GM23338 (cell line): Measurements from ENCODE around the gene CFAP141. TPM values are rescaled to one million over a fixed set of nuclear protein-coding genes. Genes with fewer than 3 reads are reported as not detected.

Source experiments
- ATAC-seq: fragments of 200-7000 bp; cut with Tn5 transposase; 3 replicates; pipeline ENCODE4 v1.9.1; 2020
- DNase-seq: peaks from one replicate; pipeline ENCODE4 v3.0.0-alpha.2; 2015; ENCODE audit warnings: low spot score
- H2AFZ ChIP-seq: fragments of 200-600 bp; sonication (generic); 2 replicates; pipeline ENCODE4 v1.8.0; 2016; ENCODE audit warnings: antibody characterized with exemption, mild to moderate bottlenecking, moderate library complexity
- H3F3A ChIP-seq: fragments of 200-600 bp; sonication (generic); replicated peaks from 2 replicates; pipeline ENCODE4 v1.8.0; 2017; ENCODE audit warnings: antibody characterized with exemption, mixed run types, low read depth
- H3K27ac ChIP-seq: fragments of 200-600 bp; sonication (generic); 2 replicates; pipeline ENCODE4 v1.6.1; 2016; ENCODE audit warnings: low read depth
- H3K27me3 ChIP-seq: fragments of 200-600 bp; sonication (generic); 2 replicates; pipeline ENCODE4 v1.8.0; 2016; ENCODE audit warnings: mild to moderate bottlenecking, mixed run types, moderate library complexity; ENCODE audit not compliant: insufficient read depth
- H3K36me3 ChIP-seq: fragments of 200-600 bp; sonication (generic); 2 replicates; pipeline ENCODE4 v1.8.0; 2016; ENCODE audit warnings: mild to moderate bottlenecking; ENCODE audit not compliant: insufficient read depth
- H3K4me1 ChIP-seq: fragments of 200-600 bp; sonication (generic); 2 replicates; pipeline ENCODE4 v1.8.0; 2016; ENCODE audit warnings: mild to moderate bottlenecking, moderate library complexity; ENCODE audit not compliant: insufficient read depth
- H3K4me2 ChIP-seq: fragments of 200-600 bp; sonication (generic); 2 replicates; pipeline ENCODE4 v1.7.1; 2017; ENCODE audit warnings: mixed run types
- H3K4me3 ChIP-seq: fragments of 200-600 bp; sonication (generic); 2 replicates; pipeline ENCODE4 v1.6.1; 2016; ENCODE audit warnings: mixed run types
- H3K79me2 ChIP-seq: fragments of 200-600 bp; sonication (generic); replicated peaks from 2 replicates; pipeline ENCODE4 v1.8.0; 2017; ENCODE audit warnings: mild to moderate bottlenecking; ENCODE audit not compliant: insufficient read depth
- H3K9me2 ChIP-seq: fragments of 200-600 bp; sonication (generic); 2 replicates; pipeline ENCODE4 v1.8.0; 2017; ENCODE audit not compliant: insufficient read depth
- H4K20me1 ChIP-seq: fragments of 200-600 bp; sonication (generic); replicated peaks from 2 replicates; pipeline ENCODE4 v1.8.0; 2017; ENCODE audit warnings: mild to moderate bottlenecking; ENCODE audit not compliant: insufficient read depth
- H3K27ac Mint-ChIP-seq: 2 replicates; pipeline ENCODE4 v1.8.0; 2020; ENCODE audit warnings: inconsistent platforms, mild to moderate bottlenecking, moderate library complexity, mixed read lengths
- H3K27me3 Mint-ChIP-seq: 3 replicates; pipeline ENCODE4 v1.8.0; 2022; ENCODE audit warnings: low read depth, mild to moderate bottlenecking, moderate library complexity, mixed read lengths, inconsistent platforms; ENCODE audit not compliant: insufficient read depth, poor library complexity
- H3K36me3 Mint-ChIP-seq: 3 replicates; pipeline ENCODE4 v1.8.0; 2021; ENCODE audit warnings: low read depth, mild to moderate bottlenecking, inconsistent platforms, moderate library complexity, mixed read lengths
- H3K4me1 Mint-ChIP-seq: 3 replicates; pipeline ENCODE4 v1.8.0; 2020; ENCODE audit warnings: mild to moderate bottlenecking, inconsistent platforms, mixed read lengths
- H3K4me3 Mint-ChIP-seq: 3 replicates; pipeline ENCODE4 v1.8.0; 2021; ENCODE audit warnings: moderate library complexity, mild to moderate bottlenecking, inconsistent platforms, mixed read lengths
- H3K9me3 Mint-ChIP-seq: 3 replicates; pipeline ENCODE4 v1.8.0; 2020; ENCODE audit warnings: moderate library complexity, mild to moderate bottlenecking, inconsistent platforms, mixed read lengths
- CREB1 ChIP-seq: fragments of 250-450 bp; sonication (Bioruptor Pico); IDR thresholded peaks from 2 replicates; pipeline ENCODE4 v1.5.0; 2020; ENCODE audit warnings: low read depth, mild to moderate bottlenecking, moderate library complexity
- CTCF ChIP-seq, 2 experiments: fragments of 200-600 bp in 1 of 2; sonication (generic) in 1 of 2; conservative IDR thresholded peaks; 2 replicates each; pipeline versions ENCODE4 v1.5.1 to v1.6.1; 2016 to 2017; ENCODE audit warnings: antibody characterized with exemption in 2 of 2, low read depth in 2 of 2, mild to moderate bottlenecking in 2 of 2, moderate library complexity in 1 of 2
- ETS1 ChIP-seq: IDR thresholded peaks from 2 replicates; pipeline ENCODE4 v1.6.1; 2016; ENCODE audit warnings: antibody characterized with exemption
- EZH2 ChIP-seq: fragments of 200-600 bp; sonication (generic); IDR thresholded peaks from one replicate; pipeline ENCODE4 v1.8.0; 2017; ENCODE audit warnings: antibody characterized with exemption, mild to moderate bottlenecking, low read depth; ENCODE audit not compliant: unreplicated experiment
- EZH2phosphoT487 ChIP-seq: fragments of 200-600 bp; sonication (generic); IDR thresholded peaks from one replicate; pipeline ENCODE4 v1.8.1; 2018; ENCODE audit warnings: antibody characterized with exemption; ENCODE audit not compliant: unreplicated experiment
- JUNB ChIP-seq: IDR thresholded peaks from one replicate; pipeline ENCODE4 v1.6.1; 2016; ENCODE audit warnings: antibody characterized with exemption; ENCODE audit not compliant: unreplicated experiment
- NANOG ChIP-seq: IDR thresholded peaks from 2 replicates; pipeline ENCODE4 v1.6.1; 2016; ENCODE audit warnings: antibody characterized with exemption, borderline replicate concordance
- POLR2AphosphoS5 ChIP-seq: IDR thresholded peaks from 2 replicates; pipeline ENCODE4 v1.6.1; 2016; ENCODE audit warnings: antibody characterized with exemption, low read depth
- REST ChIP-seq: IDR thresholded peaks from one replicate; pipeline ENCODE4 v1.6.1; 2018; ENCODE audit warnings: antibody characterized with exemption; ENCODE audit not compliant: unreplicated experiment
- STAT1 ChIP-seq: IDR thresholded peaks from one replicate; pipeline ENCODE4 v1.6.1; 2016; ENCODE audit warnings: antibody characterized with exemption; ENCODE audit not compliant: unreplicated experiment
- ZNF114 ChIP-seq: fragments of 250-450 bp; sonication (Bioruptor Pico); IDR thresholded peaks from 2 replicates; pipeline ENCODE4 v1.5.0; 2020; ENCODE audit warnings: mild to moderate bottlenecking, moderate library complexity
- ZNF331 ChIP-seq: fragments of 250-450 bp; sonication (Bioruptor Pico); IDR thresholded peaks from 2 replicates; pipeline ENCODE4 v1.5.0; 2020; ENCODE audit warnings: low read depth, mild to moderate bottlenecking, moderate library complexity
- ZNF462 ChIP-seq: fragments of 250-450 bp; sonication (Bioruptor Pico); IDR thresholded peaks from 2 replicates; pipeline ENCODE4 v1.5.0; 2020; ENCODE audit warnings: mild to moderate bottlenecking, moderate library complexity
- polyA plus RNA-seq: library from polyadenylated mRNA; unstranded; fragments of >200 nt; fragmentation: Nextera tagmentation; extraction: Ambion mirVana; gene quantifications from 2 replicates; pipeline ENCODE4 v1.2.1, GENCODE V29; 2016
- total RNA-seq: library from RNA; depleted of rRNA; stranded (reverse); fragments of >200 nt; shearing (Covaris generic); gene quantifications from 2 replicates; pipeline ENCODE4 v1.2.3, GENCODE V29; 2014

Gene CFAP141
- total and polyA plus RNA-seq, 2 experiments from 2014 or later = not detected

GRCh38 chr1:154192476-154192875 is 13.7 kb downstream of the CFAP141 start:
- Histone ChIP-seq H3K4me2 (no peak overlapping the region), H4K20me1 (no peaks in the 10 kb centered on the region), H3K79me2 (no peaks in the 10 kb centered on the region), H3K36me3 (no peaks in the 10 kb centered on the region), H3F3A (0 out of 2 replicates have a peak, but pooled peaks cover 6% of the 10 kb centered on the region), H3K9me2 (no peaks in the 10 kb centered on the region), H3K27ac (no peak overlapping the region), H3K4me1 (peaks cover 6% of the 10 kb centered on the region), H2AFZ (peak overlapping the region; percentile 76; the same call in 1 of the 2 replicates), H3K27me3 (no peaks in the 10 kb centered on the region), H3K4me3 (no peak overlapping the region)
- DNase-seq (no peak), ATAC-seq (no peak)
- Mint-ChIP-seq H3K4me1 (peaks cover 19% of the 10 kb centered on the region), H3K4me3 (no peak overlapping the region), H3K36me3 (no peaks in the 10 kb centered on the region), H3K9me3 (no peaks in the 10 kb centered on the region; the same call in 2 of the 3 replicates), H3K27ac (no peak overlapping the region), H3K27me3 (peaks cover 13% of the 10 kb centered on the region)
- no peak for TF ChIP-seq CREB1 (CRISPR knock-in tag)
- no peak for TF ChIP-seq JUNB
- no peak for TF ChIP-seq POLR2AphosphoS5
- no peak for TF ChIP-seq REST
- TF ChIP-seq ZNF462 (CRISPR knock-in tag) = no peak
- no peak for TF ChIP-seq EZH2phosphoT487
- TF ChIP-seq ETS1 = no peak
- TF ChIP-seq ZNF331 (CRISPR knock-in tag) = no peak
- no peak for TF ChIP-seq EZH2
- no peak for TF ChIP-seq ZNF114
- TF ChIP-seq CTCF (conservative IDR thresholded peaks at IDR 0.05; ENCODE audit: low read depth in 2 of 2) = no peak
- no peak for TF ChIP-seq STAT1
- no peak for TF ChIP-seq NANOG
